Memory B cell (primary cell): Measurements from ENCODE around the gene ARL2BP.

Experiments used
- ATAC-seq: fragments of 150-1000 bp; cut with Tn5 transposase; 2 replicates; pipeline ENCODE4 v1.10.0; 2021; ENCODE audit warnings: low read depth, mild to moderate bottlenecking, moderate library complexity
- DNase-seq, 2 donors: peaks; one replicate each; pipeline ENCODE4 v3.0.0; 2022; ENCODE audit warnings: low spot score in 2 of 2
- H3K27ac Mint-ChIP-seq: one replicate; pipeline ENCODE4 v1.8.0; 2022; ENCODE audit warnings: mild to moderate bottlenecking, moderate library complexity, mixed read lengths
- H3K27me3 Mint-ChIP-seq: one replicate; pipeline ENCODE4 v1.8.0; 2022; ENCODE audit warnings: mixed read lengths
- H3K36me3 Mint-ChIP-seq: one replicate; pipeline ENCODE4 v1.8.0; 2022; ENCODE audit warnings: mild to moderate bottlenecking, mixed read lengths
- H3K4me1 Mint-ChIP-seq: one replicate; pipeline ENCODE4 v1.8.0; 2022; ENCODE audit warnings: mixed read lengths
- H3K4me3 Mint-ChIP-seq: one replicate; pipeline ENCODE4 v1.8.0; 2022; ENCODE audit warnings: mild to moderate bottlenecking, moderate library complexity, mixed read lengths
- H3K9me3 Mint-ChIP-seq: one replicate; pipeline ENCODE4 v1.8.0; 2022; ENCODE audit warnings: mixed read lengths

ARL2BP gene

DNA sequence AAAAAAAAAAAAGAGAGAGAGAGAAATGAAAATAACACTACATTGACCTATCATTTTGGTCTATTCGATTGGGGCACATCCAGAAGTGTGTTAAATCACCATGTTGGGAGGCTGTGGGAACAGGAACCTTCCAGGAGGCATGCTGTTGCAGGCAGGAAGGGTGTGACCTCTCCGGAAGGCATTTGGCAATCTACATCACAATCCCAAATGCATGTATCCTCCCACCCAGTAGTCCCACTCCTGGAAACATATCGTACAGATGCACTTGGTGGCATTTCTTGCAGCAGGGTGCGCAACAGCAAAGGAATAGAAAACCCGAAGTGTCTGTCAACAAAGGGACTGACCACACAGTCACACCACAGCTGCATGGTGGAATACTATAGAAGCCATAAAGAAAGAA lies 31.5 kb downstream of the ARL2BP start:
- H3K36me3 Mint-ChIP-seq = no peaks in the 10 kb centered on the region
- H3K4me1 Mint-ChIP-seq = peaks cover 7% of the 10 kb centered on the region
- ATAC-seq (no peak), DNase-seq (no peak)
- H3K27me3 Mint-ChIP-seq = no peaks in the 10 kb centered on the region
- no peak overlapping the region for H3K4me3 Mint-ChIP-seq
- no peaks in the 10 kb centered on the region for H3K9me3 Mint-ChIP-seq
- no peak overlapping the region for H3K27ac Mint-ChIP-seq

DNA sequence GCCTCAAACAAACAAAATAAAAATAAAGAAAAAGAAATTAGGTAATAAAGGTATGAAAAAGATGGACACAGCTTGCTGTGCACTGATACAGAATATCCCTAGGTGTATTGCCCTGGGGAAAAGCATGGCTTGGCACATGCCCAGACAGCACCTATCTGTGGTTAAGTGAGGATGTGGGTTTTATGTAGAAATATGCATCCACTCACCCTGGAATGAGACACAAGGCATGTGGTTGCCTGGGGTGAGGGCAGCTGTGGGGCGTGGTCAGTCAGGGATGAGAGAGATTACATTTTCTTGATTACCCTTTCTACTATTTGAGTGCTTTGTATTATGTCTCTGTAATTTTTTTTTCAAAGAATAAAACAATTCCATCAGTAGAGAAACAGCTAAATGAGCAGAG lies 32.5 kb downstream of the ARL2BP start:
- no peak for DNase-seq
- peaks cover 7% of the 10 kb centered on the region for H3K4me1 Mint-ChIP-seq
- no peaks in the 10 kb centered on the region for H3K36me3 Mint-ChIP-seq
- peaks cover 4% of the 10 kb centered on the region for H3K27me3 Mint-ChIP-seq
- no peaks in the 10 kb centered on the region for H3K9me3 Mint-ChIP-seq
- H3K4me3 Mint-ChIP-seq = no peak overlapping the region
- H3K27ac Mint-ChIP-seq = no peak overlapping the region
- ATAC-seq = peak; percentile 81

- Mint-ChIP-seq H3K4me3 (no peak overlapping the region), H3K36me3 (no peaks in the 10 kb centered on the region), H3K27ac (no peak overlapping the region), H3K27me3 (peaks cover 9% of the 10 kb centered on the region), H3K9me3 (no peaks in the 10 kb centered on the region), H3K4me1 (peaks cover 7% of the 10 kb centered on the region)
- no peak for ATAC-seq
- no peak for DNase-seq
Measured at GRCh38 chr16:57278494-57278893, 33.4 kb downstream of the ARL2BP start.

GRCh38 chr16:57279780-57280638 lies 35.0 kb downstream of the ARL2BP start:
- Mint-ChIP-seq H3K9me3 (no peaks in the 10 kb centered on the region), H3K4me1 (peaks cover 9% of the 10 kb centered on the region), H3K36me3 (no peaks in the 10 kb centered on the region), H3K27me3 (peaks cover 14% of the 10 kb centered on the region), H3K27ac (no peak overlapping the region), H3K4me3 (no peak overlapping the region)
- ATAC-seq (no peak), DNase-seq (no peak)

DNA sequence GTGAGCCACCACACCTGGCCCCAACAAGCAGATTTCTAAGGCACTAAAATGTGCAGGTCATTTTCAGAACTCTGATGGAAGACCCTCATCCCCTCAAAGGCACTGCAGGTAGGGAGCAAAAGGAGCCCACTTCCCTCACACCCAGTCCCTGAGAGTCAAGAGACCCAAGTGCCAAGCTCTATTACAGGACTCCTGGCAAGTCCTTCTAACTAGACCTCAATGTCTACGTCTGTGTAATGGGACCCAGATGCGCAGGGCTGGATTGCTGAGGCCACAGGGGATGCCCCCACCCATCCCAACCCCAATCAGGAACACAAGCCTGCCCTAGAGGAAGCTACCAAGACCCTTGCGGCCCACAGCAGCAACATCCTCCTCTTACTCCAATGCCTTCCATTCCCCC lies 36.7 kb downstream of the ARL2BP start:
- Mint-ChIP-seq H3K27me3 (peaks cover 16% of the 10 kb centered on the region), H3K4me3 (no peak overlapping the region), H3K27ac (no peak overlapping the region)

GRCh38 chr16:57282510-57283213 lies 37.6 kb downstream of the ARL2BP start:
- Mint-ChIP-seq H3K36me3 (no peaks in the 10 kb centered on the region), H3K27me3 (peaks cover 16% of the 10 kb centered on the region), H3K4me1 (peaks cover 6% of the 10 kb centered on the region), H3K27ac (peak overlapping the region; percentile 15), H3K9me3 (no peaks in the 10 kb centered on the region), H3K4me3 (no peak overlapping the region)
- DNase-seq (no peak), ATAC-seq (no peak)

More for the DNA sequence above, 36.7 kb downstream of the ARL2BP start:
- DNase-seq (no peak), ATAC-seq (no peak)
- peaks cover 8% of the 10 kb centered on the region for H3K4me1 Mint-ChIP-seq
- H3K36me3 Mint-ChIP-seq = no peaks in the 10 kb centered on the region
- H3K9me3 Mint-ChIP-seq = no peaks in the 10 kb centered on the region

- Mint-ChIP-seq H3K36me3 (no peaks in the 10 kb centered on the region), H3K27me3 (peaks cover 16% of the 10 kb centered on the region), H3K4me1 (peaks cover 5% of the 10 kb centered on the region), H3K27ac (no peak overlapping the region), H3K4me3 (peak overlapping the region; percentile 86), H3K9me3 (no peaks in the 10 kb centered on the region)
- ATAC-seq = no peak
- DNase-seq = no peak
Measured at GRCh38 chr16:57283214-57283958, 38.3 kb downstream of the ARL2BP start.

DNA sequence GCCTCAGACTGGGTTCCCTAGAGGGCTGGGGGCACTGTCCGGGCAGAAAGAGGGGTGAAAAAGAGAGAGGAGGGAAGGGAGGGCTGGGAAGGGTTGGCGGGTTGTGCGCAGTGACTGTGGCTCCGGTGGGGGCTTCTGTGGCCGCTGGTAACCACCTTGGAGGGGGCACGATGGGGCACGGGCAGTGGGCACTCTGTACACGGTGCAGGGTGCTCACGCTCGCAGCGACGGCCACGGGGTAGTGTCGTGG lies 38.8 kb downstream of the ARL2BP start:
- Mint-ChIP-seq H3K27ac (no peak overlapping the region), H3K4me3 (peak overlapping the region; percentile 86), H3K9me3 (no peaks in the 10 kb centered on the region), H3K36me3 (no peaks in the 10 kb centered on the region), H3K4me1 (peaks cover 5% of the 10 kb centered on the region), H3K27me3 (peaks cover 16% of the 10 kb centered on the region)
- no peak for DNase-seq
- no peak for ATAC-seq

DNA sequence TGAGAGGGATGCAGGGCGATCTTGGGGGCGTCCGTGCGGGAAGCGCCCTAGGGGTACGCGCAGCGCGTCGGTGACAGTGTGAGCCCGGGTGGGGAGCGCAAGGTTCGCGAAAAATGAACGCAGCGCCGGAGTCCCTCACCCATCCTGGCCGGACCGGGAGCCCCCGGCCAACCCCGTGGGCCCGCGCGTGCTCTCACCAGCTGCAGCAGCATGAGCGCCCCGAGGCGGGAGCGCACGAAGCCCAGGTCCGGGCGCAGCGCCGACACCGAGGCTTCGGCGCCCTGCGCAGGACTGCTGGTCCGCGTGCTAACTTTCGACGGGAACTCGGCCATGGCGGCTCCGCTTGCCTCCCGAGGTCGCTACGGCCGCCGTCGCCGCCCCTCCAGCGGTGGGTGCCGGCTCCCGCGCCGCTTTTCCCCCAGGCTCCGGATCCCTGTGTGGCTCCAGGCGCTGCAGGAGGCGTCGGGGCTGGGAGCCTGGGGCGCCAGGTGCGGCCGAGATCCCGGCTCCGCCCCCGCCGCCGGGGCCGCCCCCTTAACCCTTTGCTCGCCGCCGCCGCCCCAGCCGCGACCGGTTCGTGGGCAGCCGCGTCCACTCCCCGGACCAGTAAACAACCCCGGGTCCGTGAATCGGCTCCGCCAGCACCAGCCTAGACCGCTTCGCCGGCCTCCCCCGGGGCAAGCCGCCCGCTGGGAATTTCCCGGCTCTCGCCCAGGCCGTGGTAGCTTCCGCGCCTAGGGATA lies 39.3 kb downstream of the ARL2BP start, which contains the start of gene PLLP:
TSS of gene PLLP (minus strand) at position 464 of the 743 bp plus-strand sequence. CDS start at position 332, 132 bp downstream.
- Mint-ChIP-seq H3K9me3 (no peaks in the 10 kb centered on the region), H3K36me3 (no peaks in the 10 kb centered on the region), H3K4me1 (peaks cover 5% of the 10 kb centered on the region), H3K4me3 (peak within 1 kb of the TSS; percentile 86), H3K27ac (no peak within 1 kb of the TSS), H3K27me3 (peaks cover 16% of the 10 kb centered on the region)
- ATAC-seq (peak; percentile 72), DNase-seq (peak in 1 of 2 donors; percentile 52)

- peaks cover 16% of the 10 kb centered on the region for H3K27me3 Mint-ChIP-seq
- H3K4me3 Mint-ChIP-seq = peak overlapping the region; percentile 64
- peaks cover 5% of the 10 kb centered on the region for H3K4me1 Mint-ChIP-seq
- no peaks in the 10 kb centered on the region for H3K36me3 Mint-ChIP-seq
- ATAC-seq (no peak), DNase-seq (no peak)
- H3K9me3 Mint-ChIP-seq = no peaks in the 10 kb centered on the region
- H3K27ac Mint-ChIP-seq = no peak overlapping the region
Measured at GRCh38 chr16:57284952-57285363, 39.9 kb downstream of the ARL2BP start.

- peaks cover 16% of the 10 kb centered on the region for H3K27me3 Mint-ChIP-seq
Measured at GRCh38 chr16:57285379-57285778, 40.3 kb downstream of the ARL2BP start.

DNA sequence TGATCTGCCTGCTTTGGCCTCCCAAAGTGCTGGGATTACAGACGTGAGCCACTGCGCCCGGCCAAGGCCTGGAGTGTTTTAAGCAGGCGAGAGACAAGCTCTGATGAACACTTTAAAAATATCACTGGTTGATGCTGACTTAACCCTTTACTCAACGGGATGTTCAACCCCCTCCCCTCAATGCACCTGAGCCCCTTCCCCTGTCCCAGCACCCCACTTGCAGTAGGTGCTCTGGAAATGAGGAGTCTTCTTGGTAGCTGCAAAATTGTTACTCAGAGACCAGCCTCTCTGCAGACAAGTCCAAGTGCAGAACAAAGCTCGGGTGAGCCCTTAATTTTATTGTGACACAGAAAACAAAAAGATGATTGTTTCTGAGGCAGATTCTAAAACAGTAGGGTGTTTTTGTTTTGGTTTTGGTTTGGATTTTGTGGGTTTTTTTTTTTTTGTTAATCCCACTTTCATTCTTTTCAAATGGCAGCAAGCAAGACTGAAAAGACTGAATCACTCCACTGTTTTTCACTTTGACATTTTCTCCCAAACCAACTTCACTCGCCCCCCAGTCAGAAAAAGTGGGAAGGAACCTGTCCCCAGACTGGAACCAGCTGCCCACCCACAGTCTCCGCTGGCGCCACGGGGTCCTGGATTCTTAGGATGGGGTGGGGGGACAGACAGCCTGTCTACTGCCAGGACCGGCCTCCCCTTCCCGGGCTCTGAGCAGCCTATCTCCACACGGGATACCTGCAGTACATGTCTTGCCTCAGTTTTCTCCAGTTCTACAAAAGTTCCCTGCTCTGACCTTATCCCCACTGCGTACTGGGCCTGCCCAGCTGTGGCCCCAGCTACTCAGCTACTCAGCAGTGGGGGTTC lies 44.6 kb downstream of the ARL2BP start:
- Mint-ChIP-seq H3K27ac (no peak overlapping the region), H3K9me3 (no peaks in the 10 kb centered on the region), H3K4me1 (peaks cover 3% of the 10 kb centered on the region), H3K36me3 (no peaks in the 10 kb centered on the region), H3K27me3 (peaks cover 2% of the 10 kb centered on the region), H3K4me3 (no peak overlapping the region)
- DNase-seq (no peak), ATAC-seq (no peak)

More at GRCh38 chr16:57285379-57285778, 40.3 kb downstream of the ARL2BP start:
- H3K4me3 Mint-ChIP-seq = no peak overlapping the region
- no peaks in the 10 kb centered on the region for H3K9me3 Mint-ChIP-seq
- no peak overlapping the region for H3K27ac Mint-ChIP-seq
- no peak for ATAC-seq
- DNase-seq = no peak
- H3K4me1 Mint-ChIP-seq = peaks cover 5% of the 10 kb centered on the region
- no peaks in the 10 kb centered on the region for H3K36me3 Mint-ChIP-seq

GRCh38 chr16:57297856-57298255 lies 52.8 kb downstream of the ARL2BP start:
- no peak for ATAC-seq
- H3K9me3 Mint-ChIP-seq = no peaks in the 10 kb centered on the region
- H3K27ac Mint-ChIP-seq = peak overlapping the region; percentile 82
- H3K4me3 Mint-ChIP-seq = peak overlapping the region; percentile 58
- peaks cover 9% of the 10 kb centered on the region for H3K4me1 Mint-ChIP-seq
- no peaks in the 10 kb centered on the region for H3K27me3 Mint-ChIP-seq
- no peaks in the 10 kb centered on the region for H3K36me3 Mint-ChIP-seq
- DNase-seq = no peak
